ENCODE measurements around the gene RPL41. TPM values are rescaled to one million over a fixed set of nuclear protein-coding genes. Genes with fewer than 3 reads are reported as not detected.

The RPL41 gene
- total RNA-seq, 2 experiments from 2014 or later = 5,865 to 5,989 TPM

DNA sequence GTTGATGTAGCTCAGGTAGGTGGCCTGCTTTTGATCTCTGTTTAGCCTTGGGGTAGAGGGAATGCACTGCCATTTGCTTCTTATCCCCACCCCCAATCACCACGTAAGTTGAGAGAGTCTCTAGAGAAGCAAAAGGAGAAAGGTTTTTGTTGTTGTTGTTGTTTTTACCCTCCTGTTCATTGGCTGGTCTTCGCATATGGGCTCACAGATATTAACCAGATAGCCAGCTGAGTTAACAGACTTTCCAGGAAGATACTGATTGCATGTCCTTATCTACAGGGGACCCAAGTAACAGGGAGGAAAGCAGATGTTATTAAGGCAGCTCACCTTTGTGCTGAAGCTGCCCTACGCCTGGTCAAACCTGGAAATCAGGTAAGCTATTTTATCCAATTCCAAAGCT is 9.2 kb upstream of the RPL41 start:
- H3K9me3 ChIP-seq (ENCODE audit: control insufficient read depth in 1 of 2, insufficient read depth in 1 of 2, low read length in 2 of 2) = no peaks in the 10 kb centered on the region
- peaks cover 36% of the 10 kb centered on the region for H3K4me1 ChIP-seq (ENCODE audit: insufficient read depth, low read length)
- Mint-ChIP-seq H3K9me3 (no peaks in the 10 kb centered on the region), H3K4me1 (ENCODE audit: low read depth) (peaks cover 46% of the 10 kb centered on the region), H3K27me3 (no peaks in the 10 kb centered on the region), H3K27ac (peak overlapping the region; percentile 100), H3K36me3 (ENCODE audit: low read depth) (peaks cover 77% of the 10 kb centered on the region), H3K4me3 (peak overlapping the region; percentile 69)
- no peak for ATAC-seq (ENCODE audit: poor library complexity)
- CTCF ChIA-PET = interaction anchor here (1.1 to 1.6 kb wide), 4 partner anchors 10 to 151 kb away, joined by 3 to 4 read pairs (median 4); partner anchors contain the start of genes ANKRD52 and ZC3H10
- POLR2A ChIA-PET = interaction anchor here (0.9 to 2.0 kb wide), 3 partner anchors 10 to 60 kb away, joined by 3 to 22 read pairs (median 3); partner anchors contain the start of genes ESYT1, RPL41 and ZC3H10
- intact Hi-C loops (cut with DNase I, micrococcal nuclease) = loop anchor here (10.0 kb wide), 2 partner anchors 282 to 372 kb away; partner anchors contain the start of gene DNAJC14 (in 1 of the 2)
- H3K4me3 ChIP-seq (ENCODE audit: low read length) = no peak overlapping the region
- peaks cover 58% of the 10 kb centered on the region for H3K36me3 ChIP-seq (ENCODE audit: insufficient read depth, low read length)
- DNase-seq = no peak
- no peaks in the 10 kb centered on the region for H3K27me3 ChIP-seq (ENCODE audit: control insufficient read depth in 1 of 2, insufficient read depth in 2 of 2, low read length in 2 of 2)
- H3K27ac ChIP-seq (ENCODE audit: low read depth in 1 of 2, low read length in 2 of 2) = no peak overlapping the region
- TF ChIP-seq, protein P1, sequence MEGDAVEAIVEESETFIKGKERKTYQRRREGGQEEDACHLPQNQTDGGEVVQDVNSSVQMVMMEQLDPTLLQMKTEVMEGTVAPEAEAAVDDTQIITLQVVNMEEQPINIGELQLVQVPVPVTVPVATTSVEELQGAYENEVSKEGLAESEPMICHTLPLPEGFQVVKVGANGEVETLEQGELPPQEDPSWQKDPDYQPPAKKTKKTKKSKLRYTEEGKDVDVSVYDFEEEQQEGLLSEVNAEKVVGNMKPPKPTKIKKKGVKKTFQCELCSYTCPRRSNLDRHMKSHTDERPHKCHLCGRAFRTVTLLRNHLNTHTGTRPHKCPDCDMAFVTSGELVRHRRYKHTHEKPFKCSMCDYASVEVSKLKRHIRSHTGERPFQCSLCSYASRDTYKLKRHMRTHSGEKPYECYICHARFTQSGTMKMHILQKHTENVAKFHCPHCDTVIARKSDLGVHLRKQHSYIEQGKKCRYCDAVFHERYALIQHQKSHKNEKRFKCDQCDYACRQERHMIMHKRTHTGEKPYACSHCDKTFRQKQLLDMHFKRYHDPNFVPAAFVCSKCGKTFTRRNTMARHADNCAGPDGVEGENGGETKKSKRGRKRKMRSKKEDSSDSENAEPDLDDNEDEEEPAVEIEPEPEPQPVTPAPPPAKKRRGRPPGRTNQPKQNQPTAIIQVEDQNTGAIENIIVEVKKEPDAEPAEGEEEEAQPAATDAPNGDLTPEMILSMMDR (IDR thresholded peaks at IDR 0.05) = no peak

DNA sequence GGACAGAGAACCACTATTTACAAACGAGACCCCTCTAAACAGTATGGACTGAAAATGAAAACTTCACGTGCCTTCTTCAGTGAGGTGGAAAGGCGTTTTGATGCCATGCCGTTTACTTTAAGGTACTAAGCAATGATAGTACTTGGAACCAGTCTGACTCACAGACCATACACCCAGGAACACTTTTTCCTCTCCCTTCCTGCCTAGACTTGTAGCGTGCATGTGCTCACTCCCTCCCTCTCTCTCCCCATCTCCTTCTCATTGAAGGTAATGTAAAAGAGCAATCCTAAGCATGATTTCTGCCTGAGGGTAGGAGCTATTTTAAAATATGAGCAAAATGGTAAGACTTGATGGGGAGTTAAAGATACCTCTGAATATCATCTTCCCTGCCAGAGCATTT is 5.9 kb upstream of the RPL41 start:
- ATAC-seq (ENCODE audit: poor library complexity) = no peak
- H3K27ac Mint-ChIP-seq = no peak overlapping the region
- Histone ChIP-seq H3K36me3 (ENCODE audit: insufficient read depth, low read length) (peaks cover 67% of the 10 kb centered on the region), H3K9me3 (ENCODE audit: control insufficient read depth in 1 of 2, insufficient read depth in 1 of 2, low read length in 2 of 2) (no peaks in the 10 kb centered on the region), H3K4me3 (ENCODE audit: low read length) (no peak overlapping the region), H3K27me3 (ENCODE audit: control insufficient read depth in 1 of 2, insufficient read depth in 2 of 2, low read length in 2 of 2) (no peaks in the 10 kb centered on the region), H3K4me1 (ENCODE audit: insufficient read depth, low read length) (peaks cover 12% of the 10 kb centered on the region), H3K27ac (ENCODE audit: low read depth in 1 of 2, low read length in 2 of 2) (no peak overlapping the region)
- DNase-seq = no peak
- ChIA-PET CTCF (interaction anchor here (0.7 to 1.0 kb wide), 2 partner anchors 79 to 111 kb away, joined by 3 to 4 read pairs; partner anchors contain the start of genes RNF41 and SMARCC2), POLR2A (no interaction called here)
- TF ChIP-seq, protein P1 (IDR thresholded peaks at IDR 0.05) = no peak
- intact Hi-C loops (cut with DNase I, micrococcal nuclease) = loop anchor here in 1 of 2 experiments (10.0 kb wide), 1 partner anchor 484 kb away; no protein-coding TSS in a partner anchor
- peaks cover 16% of the 10 kb centered on the region for H3K4me1 Mint-ChIP-seq (ENCODE audit: low read depth)
- H3K4me3 Mint-ChIP-seq = no peak overlapping the region
- no peaks in the 10 kb centered on the region for H3K9me3 Mint-ChIP-seq
- no peaks in the 10 kb centered on the region for H3K27me3 Mint-ChIP-seq
- peaks cover 82% of the 10 kb centered on the region for H3K36me3 Mint-ChIP-seq (ENCODE audit: low read depth)

DNA sequence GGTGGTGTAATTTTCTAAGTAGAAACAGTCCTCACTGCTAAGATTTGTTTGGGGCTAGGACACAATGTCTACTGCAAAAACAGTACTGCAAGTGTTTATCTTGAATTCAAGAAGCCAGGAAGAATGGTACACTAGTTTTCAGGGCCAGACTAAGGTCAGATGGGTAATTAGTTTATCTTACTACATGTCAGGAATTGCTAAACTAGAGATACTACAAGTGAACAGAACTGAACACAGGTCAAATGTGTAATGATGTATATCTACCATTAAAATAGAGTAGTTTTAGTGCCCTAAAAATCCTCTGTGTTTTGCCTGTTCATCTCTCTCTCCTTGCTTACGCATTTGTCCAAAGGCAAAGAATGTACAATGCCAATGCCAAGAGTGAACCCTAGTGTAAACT is 2.3 kb upstream of the RPL41 start:
- Histone ChIP-seq H3K27me3 (ENCODE audit: control insufficient read depth in 1 of 2, insufficient read depth in 2 of 2, low read length in 2 of 2) (no peaks in the 10 kb centered on the region), H3K4me1 (ENCODE audit: insufficient read depth, low read length) (peaks cover 25% of the 10 kb centered on the region), H3K4me3 (ENCODE audit: low read length) (no peak overlapping the region), H3K27ac (ENCODE audit: low read depth in 1 of 2, low read length in 2 of 2) (no peak overlapping the region), H3K36me3 (ENCODE audit: insufficient read depth, low read length) (peaks cover 44% of the 10 kb centered on the region), H3K9me3 (ENCODE audit: control insufficient read depth in 1 of 2, insufficient read depth in 1 of 2, low read length in 2 of 2) (no peaks in the 10 kb centered on the region)
- Mint-ChIP-seq H3K27ac (peak overlapping the region; percentile 94), H3K4me3 (peak overlapping the region; percentile 64), H3K4me1 (ENCODE audit: low read depth) (peaks cover 21% of the 10 kb centered on the region), H3K27me3 (no peaks in the 10 kb centered on the region), H3K9me3 (no peaks in the 10 kb centered on the region), H3K36me3 (ENCODE audit: low read depth) (peaks cover 76% of the 10 kb centered on the region)
- no peak for ATAC-seq (ENCODE audit: poor library complexity)
- POLR2A ChIA-PET = no interaction called here
- CTCF ChIA-PET = no interaction called here
- intact Hi-C loops (cut with DNase I, micrococcal nuclease) = loop anchor here in 1 of 2 experiments (10.0 kb wide), 1 partner anchor 481 kb away; no protein-coding TSS in a partner anchor
- TF ChIP-seq, protein P1 (IDR thresholded peaks at IDR 0.05) = no peak
- no peak for DNase-seq

All from CD4-positive, alpha-beta T cell (primary cell).